Measurements from ENCODE around the gene TPP2. TPM values are rescaled to one million over a fixed set of nuclear protein-coding genes. Genes with fewer than 3 reads are reported as not detected.

TPP2 gene
- total RNA-seq, 2 donors from 2014 or later = 31.4 to 31.8 TPM

- WGBS = 58% methylated on average over 3 of the region's 3 CpGs
- H3K36me3 ChIP-seq = no peaks in the 10 kb centered on the region
- H3K27ac ChIP-seq = no peak overlapping the region
- intact Hi-C loops (cut with DNase I) = no loop called here
- H3K9me3 ChIP-seq = no peaks in the 10 kb centered on the region
- no peaks in the 10 kb centered on the region for H3K4me1 ChIP-seq (replicated peaks)
- H3K27me3 ChIP-seq (replicated peaks; ENCODE audit: insufficient read depth) = no peaks in the 10 kb centered on the region
- H3K4me3 ChIP-seq = no peak overlapping the region
- DNase-seq (ENCODE audit: low spot score) = no peak
- no peak for TF ChIP-seq POLR2AphosphoS5 (IDR thresholded peaks at IDR 0.05)
- TF ChIP-seq POLR2A (IDR thresholded peaks at IDR 0.05) = no peak
- no peak for TF ChIP-seq CTCF (IDR thresholded peaks at IDR 0.05)
These were observed 40.0 kb upstream of the TPP2 start for GRCh38 chr13:102556806-102557205.

- intact Hi-C loops (cut with DNase I) = no loop called here
- Histone ChIP-seq H3K9me3 (no peaks in the 10 kb centered on the region), H3K27me3 (replicated peaks; ENCODE audit: insufficient read depth) (no peaks in the 10 kb centered on the region), H3K27ac (no peak overlapping the region), H3K4me3 (no peak overlapping the region), H3K36me3 (no peaks in the 10 kb centered on the region), H3K4me1 (replicated peaks) (no peaks in the 10 kb centered on the region)
- TF ChIP-seq POLR2AphosphoS5 (IDR thresholded peaks at IDR 0.05) = no peak
- no peak for TF ChIP-seq POLR2A (IDR thresholded peaks at IDR 0.05)
- TF ChIP-seq CTCF (IDR thresholded peaks at IDR 0.05) = no peak
- WGBS = 16% methylated on average over 2 of the region's 2 CpGs
- no peak for DNase-seq (ENCODE audit: low spot score)
These were observed 38.8 kb upstream of the TPP2 start for GRCh38 chr13:102558029-102558428.

GRCh38 chr13:102561933-102562332, 34.9 kb upstream of the TPP2 start:
- Histone ChIP-seq H3K4me1 (replicated peaks) (no peaks in the 10 kb centered on the region), H3K27me3 (replicated peaks; ENCODE audit: insufficient read depth) (no peaks in the 10 kb centered on the region), H3K4me3 (no peak overlapping the region), H3K9me3 (no peaks in the 10 kb centered on the region), H3K27ac (no peak overlapping the region), H3K36me3 (no peaks in the 10 kb centered on the region)
- no peak for DNase-seq (ENCODE audit: low spot score)
- intact Hi-C loops (cut with DNase I) = no loop called here
- 41% methylated on average over 1 of the region's 1 CpG for WGBS
- TF ChIP-seq CTCF (IDR thresholded peaks at IDR 0.05) (no peak), POLR2A (IDR thresholded peaks at IDR 0.05) (no peak), POLR2AphosphoS5 (IDR thresholded peaks at IDR 0.05) (no peak)

GRCh38 chr13:102563267-102563666, 33.5 kb upstream of the TPP2 start:
- TF ChIP-seq CTCF (IDR thresholded peaks at IDR 0.05) (no peak), POLR2A (IDR thresholded peaks at IDR 0.05) (no peak), POLR2AphosphoS5 (IDR thresholded peaks at IDR 0.05) (no peak)

GRCh38 chr13:102564564-102564963, 32.2 kb upstream of the TPP2 start:
- Histone ChIP-seq H3K4me1 (replicated peaks) (no peaks in the 10 kb centered on the region), H3K36me3 (no peaks in the 10 kb centered on the region), H3K27me3 (replicated peaks; ENCODE audit: insufficient read depth) (no peaks in the 10 kb centered on the region), H3K9me3 (no peaks in the 10 kb centered on the region), H3K4me3 (no peak overlapping the region), H3K27ac (no peak overlapping the region)
- TF ChIP-seq POLR2AphosphoS5 (IDR thresholded peaks at IDR 0.05) = no peak
- TF ChIP-seq POLR2A (IDR thresholded peaks at IDR 0.05) = no peak
- TF ChIP-seq CTCF (IDR thresholded peaks at IDR 0.05) = no peak
- intact Hi-C loops (cut with DNase I) = no loop called here
- DNase-seq (ENCODE audit: low spot score) = no peak
- 90% methylated on average over 4 of the region's 4 CpGs for WGBS

More at GRCh38 chr13:102563267-102563666, 33.5 kb upstream of the TPP2 start:
- no peak for DNase-seq (ENCODE audit: low spot score)
- no peaks in the 10 kb centered on the region for H3K9me3 ChIP-seq
- no peak overlapping the region for H3K4me3 ChIP-seq
- H3K36me3 ChIP-seq = no peaks in the 10 kb centered on the region
- intact Hi-C loops (cut with DNase I) = no loop called here
- no peaks in the 10 kb centered on the region for H3K4me1 ChIP-seq (replicated peaks)
- no peaks in the 10 kb centered on the region for H3K27me3 ChIP-seq (replicated peaks; ENCODE audit: insufficient read depth)
- no peak overlapping the region for H3K27ac ChIP-seq
- 90% methylated on average over 2 of the region's 2 CpGs for WGBS

All from prostate gland (tissue), 2 donors.